IPS-11a (cell line): ENCODE results near the gene LMO1.

ENCODE experiments used
- H3K4me3 ChIP-seq: one replicate; pipeline ENCODE4 v1.5.1; 2013; ENCODE audit warnings: low read depth, low read length, control low read depth

The LMO1 gene

DNA sequence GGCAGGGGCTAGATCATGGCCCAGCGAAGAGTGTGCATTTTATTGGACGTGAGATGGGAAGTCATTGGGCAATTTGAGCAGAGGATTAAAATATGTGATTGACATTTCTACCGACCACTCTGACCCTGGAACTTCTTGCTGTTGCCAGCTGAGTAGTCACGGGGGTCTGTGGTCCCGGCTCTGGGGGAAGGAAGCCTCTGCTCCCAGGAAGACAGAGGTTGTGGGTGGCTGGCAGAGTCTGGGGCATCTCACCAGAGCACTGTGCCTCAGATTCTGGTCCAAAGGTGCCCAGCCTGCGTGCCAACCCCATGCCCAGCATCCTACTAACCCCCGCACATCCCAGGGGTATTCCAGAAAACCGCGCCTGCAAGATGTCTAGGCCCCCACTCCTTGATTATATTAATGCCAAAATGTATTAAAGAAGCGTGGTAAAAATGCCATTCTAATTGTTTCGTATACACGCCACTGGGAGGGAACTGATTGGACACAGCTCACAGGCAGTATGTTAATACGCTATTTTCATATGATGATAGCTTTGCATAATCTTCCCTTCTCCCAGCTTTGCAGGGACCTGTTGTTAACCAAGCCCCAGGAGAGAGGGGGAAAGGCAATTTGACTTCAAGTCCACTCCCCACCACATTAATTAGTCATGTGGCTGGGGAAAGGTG, 25.3 kb upstream of the LMO1 start:
- no peak overlapping the region for H3K4me3 ChIP-seq

DNA sequence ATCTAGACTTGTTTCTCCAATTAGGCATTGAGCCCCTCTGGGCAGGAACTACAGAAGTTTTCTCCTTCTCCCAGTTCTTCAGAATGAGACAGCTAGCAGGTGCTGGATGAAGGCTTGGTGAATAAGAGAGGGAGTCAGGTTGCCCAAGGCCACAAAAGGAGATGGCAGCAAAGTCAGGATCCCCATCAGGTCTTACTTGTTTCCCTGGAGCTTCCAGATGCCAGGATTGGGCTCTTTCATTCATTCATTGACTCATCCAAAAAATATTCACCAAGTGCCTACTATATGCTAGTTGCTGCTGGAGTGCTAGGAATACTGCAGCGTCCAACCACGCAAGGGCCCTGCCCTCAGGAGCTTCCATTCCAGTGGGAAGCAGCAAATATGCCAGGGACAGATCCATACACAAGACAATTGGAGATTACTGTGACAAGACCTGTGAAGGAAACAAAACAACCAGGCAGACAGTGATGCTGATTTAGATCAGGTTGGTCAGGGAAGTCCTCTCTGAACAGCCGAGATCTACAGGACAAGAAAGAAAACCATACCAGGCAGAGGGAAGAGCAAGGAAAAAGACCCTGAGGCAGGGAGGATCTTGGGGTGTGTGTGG, 24.6 kb upstream of the LMO1 start:
- H3K4me3 ChIP-seq = no peak overlapping the region

DNA sequence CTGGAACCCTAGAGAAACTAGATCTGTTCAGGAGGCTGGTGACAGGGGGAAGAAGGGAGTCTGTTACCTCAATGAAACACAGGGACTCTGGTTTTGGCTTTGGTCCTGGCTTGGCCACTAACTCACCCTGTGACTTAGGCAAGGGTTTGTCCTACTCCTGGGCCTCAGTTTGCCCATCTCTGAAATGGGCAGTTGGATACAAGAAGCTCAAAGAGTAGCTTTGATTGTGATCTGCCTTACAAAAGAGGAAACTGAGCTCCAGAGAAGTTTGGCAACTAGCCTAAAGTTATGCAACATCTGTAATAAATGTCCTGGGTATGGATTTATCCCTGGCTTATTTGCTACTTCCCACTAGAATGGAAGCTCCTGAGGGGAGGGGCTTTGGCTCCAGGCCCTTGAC, 24.0 kb upstream of the LMO1 start:
- H3K4me3 ChIP-seq = no peak overlapping the region

DNA sequence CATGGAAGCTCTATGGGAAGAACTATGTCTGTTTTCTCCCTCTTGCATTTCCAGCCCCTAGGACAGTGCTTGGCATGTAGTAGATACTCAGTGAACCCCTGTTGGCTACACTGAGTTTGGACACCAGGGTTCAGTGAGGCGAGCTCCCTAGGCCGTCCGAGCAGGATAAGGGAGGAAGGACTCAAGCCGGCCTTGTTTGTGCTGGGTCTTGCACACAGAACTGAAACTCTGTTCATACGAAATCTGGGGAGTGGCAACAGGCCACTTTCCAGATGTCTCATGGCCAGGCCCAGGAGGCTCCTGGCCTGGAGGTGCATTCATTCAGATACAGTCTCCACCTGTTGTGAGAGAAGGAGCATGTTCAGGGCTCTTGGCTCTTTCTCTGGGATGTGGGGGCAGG, 23.6 kb upstream of the LMO1 start:
- no peak overlapping the region for H3K4me3 ChIP-seq

DNA sequence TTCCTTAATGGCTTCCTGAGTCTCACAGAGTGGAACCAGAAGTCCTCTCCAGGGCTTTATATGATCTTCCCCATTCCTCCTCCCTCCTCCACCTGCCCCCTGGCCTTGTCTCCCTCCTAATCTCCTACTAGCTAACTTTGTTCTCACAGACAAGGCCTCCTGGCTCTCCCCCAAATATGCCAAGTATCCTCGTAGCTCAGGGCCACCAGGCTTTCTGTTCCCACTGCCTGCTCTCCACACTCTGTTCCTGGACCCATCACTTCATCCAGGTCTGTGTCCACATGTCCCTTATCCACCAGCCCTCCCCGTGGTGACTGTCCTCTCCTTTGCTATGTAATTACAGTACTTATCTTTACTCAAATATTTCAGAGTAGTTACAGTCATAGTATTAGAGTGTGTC, 23.2 kb upstream of the LMO1 start:
- H3K4me3 ChIP-seq = no peak overlapping the region

DNA sequence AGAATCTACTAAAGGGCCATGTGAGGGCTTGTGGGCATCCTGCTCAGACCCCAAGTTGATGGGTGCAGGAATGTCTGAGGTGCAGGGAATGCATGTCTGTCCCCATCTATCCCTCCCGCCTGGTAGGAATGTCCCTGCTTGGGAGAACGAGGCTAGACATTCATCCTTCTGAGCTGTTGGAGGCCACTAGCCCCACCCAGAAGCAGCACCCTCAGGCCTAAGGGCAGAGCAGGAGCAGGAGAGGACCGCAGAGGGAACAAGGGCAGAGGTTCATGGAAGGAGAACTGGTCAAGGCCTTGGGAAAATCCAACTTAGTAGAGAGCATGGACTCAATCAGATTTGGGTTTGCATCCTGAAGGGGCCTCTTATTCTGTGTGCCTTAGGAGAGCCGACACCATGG, 22.1 kb upstream of the LMO1 start:
- H3K4me3 ChIP-seq = no peak overlapping the region

DNA sequence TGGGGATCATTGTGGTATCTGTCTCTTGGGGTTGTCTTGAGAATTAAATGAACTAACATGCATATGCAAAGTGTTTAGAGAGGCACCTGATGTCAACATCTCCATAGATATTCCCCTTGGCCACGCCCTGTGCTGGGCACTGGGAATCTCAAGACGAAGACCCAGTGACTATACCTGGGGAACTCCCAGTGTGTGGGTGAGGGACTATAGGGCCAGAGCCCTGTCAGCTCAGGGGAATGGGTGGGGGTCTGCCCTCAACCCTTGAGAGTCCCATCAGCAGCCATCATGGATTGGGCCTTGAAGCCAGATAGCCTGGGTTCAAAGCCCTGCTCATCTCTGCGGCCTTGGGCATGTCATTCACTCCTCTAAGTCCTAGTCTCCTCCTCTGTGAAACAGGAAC, 21.6 kb upstream of the LMO1 start:
- H3K4me3 ChIP-seq = no peak overlapping the region

DNA sequence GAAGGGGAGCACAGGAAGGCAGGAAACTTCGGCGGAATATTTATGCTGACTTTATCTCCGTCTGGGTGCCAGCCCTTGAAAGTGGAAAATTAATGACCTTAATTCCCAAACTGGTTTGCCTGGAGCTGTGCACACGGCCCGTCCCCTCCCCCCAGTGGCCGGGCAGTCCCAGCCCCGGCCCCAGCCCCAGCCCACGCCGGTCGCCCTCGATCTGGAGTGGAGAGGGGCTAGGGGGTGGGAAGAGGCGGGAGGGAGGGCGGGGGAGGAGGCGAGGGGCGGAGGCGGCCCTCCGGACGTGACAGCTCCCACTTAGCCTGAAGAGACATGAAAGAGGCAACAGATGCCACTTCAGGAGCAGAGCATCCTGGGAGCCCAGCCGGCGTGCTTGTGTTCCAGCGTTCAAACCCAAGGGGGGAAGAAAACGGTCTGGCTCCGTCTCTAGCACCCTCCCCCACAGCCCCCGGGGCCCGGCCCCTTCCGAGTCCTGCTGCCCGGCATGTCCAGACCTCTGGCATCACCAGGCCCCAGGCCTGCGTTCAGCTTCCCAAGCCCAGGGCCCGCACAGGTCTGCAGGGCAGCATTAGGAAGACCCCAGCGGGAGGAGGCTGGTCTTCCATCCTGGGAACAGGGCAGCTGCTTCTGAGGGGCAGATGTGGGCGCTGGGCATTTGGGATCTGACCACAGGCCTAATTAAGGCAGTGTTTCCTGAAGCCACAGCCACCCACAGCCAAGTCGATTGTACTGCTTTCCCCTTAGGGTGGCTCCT, 20.0 kb upstream of the LMO1 start:
- peak overlapping the region; percentile 25 for H3K4me3 ChIP-seq

DNA sequence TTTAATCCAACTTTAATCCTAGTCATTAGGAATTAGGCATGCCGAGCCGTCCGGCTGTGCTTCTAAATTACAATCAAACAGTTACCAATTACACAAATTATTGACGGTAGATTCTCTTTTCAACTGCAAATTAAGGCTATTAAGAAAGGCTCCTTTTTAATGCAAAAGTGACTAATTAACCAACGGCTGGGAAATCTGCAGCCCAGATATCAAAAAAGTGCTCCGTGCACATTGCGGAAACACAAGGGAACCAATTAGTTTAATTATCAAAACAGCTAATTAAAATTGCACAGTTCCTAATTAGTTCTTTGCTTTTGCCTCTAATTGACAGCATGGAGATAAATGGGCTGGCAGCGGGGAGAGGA, 19.4 kb upstream of the LMO1 start:
- H3K4me3 ChIP-seq = peak overlapping the region; percentile 25

DNA sequence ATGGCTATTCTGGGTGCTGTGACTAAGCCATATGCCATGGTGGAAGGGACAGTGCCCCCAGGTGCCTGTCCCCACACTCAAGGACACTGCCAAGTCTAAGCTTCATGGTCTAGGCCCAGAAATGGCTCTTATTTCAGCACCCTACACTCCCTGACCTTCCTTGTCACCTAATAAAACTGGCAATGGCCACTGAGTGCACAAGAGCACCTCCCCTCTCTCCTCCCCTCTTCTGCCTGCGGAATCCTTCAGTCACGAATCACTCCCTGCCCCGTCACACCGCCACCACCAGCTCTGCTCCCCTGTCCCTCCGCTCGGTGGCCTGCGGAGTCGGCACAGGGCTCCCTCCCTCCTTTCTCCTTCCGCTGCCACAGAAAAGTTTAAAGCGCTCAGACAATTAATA, 19.0 kb upstream of the LMO1 start:
- H3K4me3 ChIP-seq = peak overlapping the region; percentile 25

DNA sequence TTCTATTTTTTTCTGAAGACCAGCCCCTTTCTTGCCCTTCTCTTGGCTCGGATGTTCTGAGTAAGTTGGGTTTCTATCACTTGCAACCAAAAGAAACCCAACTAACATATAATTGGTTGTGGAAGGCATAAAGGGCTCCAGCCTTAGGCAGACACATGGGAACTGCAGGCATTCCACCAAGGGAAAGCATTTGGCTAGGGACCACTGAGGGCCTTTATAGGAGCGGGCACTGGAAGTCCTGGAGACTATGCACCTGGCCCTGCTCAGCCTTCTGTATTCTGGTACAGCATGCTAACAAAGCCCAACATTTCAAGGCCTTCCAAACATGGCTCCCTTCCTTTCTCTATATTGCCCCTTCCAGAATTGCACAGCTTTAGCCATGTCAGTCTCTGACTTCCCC, 17.6 kb upstream of the LMO1 start:
- H3K4me3 ChIP-seq = no peak overlapping the region

DNA sequence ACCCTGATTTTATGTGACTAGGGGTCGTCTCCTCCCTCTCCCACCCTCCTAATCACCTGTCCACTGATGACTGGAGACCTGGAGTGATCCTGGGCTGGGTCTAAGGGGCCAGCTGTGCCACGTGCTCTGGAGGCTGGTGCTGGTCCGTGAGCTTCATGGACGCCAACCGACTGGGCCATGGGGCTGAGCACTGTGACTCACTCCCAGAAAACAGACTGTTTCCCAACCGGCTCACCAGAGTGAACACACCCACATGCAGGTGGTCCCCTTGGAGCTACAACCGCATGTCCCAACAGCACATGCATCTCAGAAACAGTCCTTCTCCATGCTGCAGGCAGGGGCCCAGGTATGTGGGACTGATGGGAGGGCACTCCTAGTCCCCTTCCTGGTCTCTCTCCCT, 14.0 kb upstream of the LMO1 start:
- no peak overlapping the region for H3K4me3 ChIP-seq

DNA sequence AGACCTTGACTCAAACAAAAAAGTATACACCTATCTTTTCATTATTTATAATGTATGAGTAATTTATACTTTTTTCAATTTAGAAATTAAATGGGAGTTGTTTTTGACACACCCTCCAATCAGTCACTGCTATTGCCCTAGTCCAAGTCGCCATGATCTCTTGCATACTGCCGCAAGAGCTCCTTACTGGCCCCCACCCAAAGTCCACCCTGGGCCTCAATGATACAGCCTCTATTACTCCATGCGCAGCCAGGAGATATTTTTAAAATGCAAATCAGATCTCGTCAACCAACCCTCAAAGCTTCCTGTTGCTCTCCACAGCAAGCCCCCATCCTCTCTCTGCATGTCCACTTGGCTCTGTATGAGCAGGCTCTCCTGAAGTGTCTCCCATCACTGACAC, 12.8 kb upstream of the LMO1 start:
- no peak overlapping the region for H3K4me3 ChIP-seq

DNA sequence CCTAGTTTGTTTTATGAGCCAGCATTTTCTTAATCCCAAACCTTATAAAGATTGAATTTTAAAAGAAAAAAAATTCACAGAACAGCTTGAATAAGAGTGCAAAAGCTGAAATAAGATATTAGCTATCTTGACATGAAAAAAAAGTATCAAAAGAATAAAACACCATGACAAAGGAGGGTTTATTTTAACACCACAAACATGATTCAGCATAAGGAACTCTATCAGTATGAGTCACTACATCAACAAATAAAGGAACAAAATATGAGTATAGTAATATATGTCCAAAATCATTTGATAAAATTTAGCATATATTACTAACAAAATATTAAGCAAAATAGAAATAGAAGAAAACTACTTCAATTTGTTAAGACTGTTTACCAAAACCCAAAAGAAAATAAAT, 9.6 kb upstream of the LMO1 start:
- H3K4me3 ChIP-seq = no peak overlapping the region

DNA sequence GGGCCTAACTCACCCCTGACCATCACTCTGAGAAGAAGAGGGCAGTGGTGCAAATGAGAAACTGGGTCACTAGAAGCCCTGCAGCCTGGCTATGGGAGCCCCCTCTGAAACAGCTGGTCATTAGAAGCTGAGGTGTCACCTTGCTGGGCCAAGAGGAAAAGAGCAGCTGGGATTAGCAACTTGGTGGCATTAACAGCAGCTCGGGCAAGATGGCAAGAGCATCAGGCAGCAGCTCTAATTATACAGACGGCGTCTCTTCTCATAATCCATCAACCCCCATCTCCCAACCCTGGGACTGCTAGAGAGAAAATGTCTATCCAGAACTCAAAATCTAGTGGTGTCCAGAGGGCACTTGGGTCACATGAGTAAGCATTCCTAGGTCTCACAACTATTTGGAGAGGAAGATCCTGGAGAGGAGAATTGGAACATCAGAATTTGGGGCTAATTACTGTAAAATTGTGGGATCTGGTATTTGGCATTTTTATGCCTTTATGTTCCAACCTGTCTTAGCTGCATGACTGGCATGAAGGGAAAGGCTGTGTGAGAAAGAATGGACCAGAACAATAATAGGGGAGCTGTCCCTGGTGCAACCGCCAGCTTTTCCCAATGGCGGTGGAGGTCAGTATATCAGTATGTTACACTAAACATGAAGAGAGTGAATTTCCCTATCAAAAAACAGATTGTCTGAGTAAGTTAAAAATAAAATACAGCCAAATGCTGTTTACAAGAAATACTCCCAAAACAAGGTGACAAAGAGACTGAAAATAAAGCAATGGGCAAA, 7.6 kb upstream of the LMO1 start:
- no peak overlapping the region for H3K4me3 ChIP-seq

DNA sequence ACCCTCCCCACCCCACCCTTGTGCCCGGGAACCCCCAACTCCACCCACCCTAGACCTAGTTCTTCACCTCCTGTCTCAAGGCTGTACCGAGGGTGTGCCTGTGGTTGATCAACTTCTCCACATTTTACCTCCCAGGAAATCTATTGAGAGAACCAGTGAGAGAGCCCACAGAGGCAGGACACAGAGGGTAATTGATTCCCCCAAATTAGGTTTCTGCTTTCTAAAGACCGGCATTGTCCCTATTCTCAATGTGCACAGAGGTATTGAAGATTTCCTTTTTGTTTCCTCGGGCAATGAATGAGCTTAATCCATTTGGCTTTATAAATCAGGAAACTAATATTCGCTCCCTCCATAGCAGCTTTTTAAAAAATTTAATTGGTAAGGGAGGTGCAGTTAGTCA, 6.0 kb upstream of the LMO1 start:
- H3K4me3 ChIP-seq = no peak overlapping the region

DNA sequence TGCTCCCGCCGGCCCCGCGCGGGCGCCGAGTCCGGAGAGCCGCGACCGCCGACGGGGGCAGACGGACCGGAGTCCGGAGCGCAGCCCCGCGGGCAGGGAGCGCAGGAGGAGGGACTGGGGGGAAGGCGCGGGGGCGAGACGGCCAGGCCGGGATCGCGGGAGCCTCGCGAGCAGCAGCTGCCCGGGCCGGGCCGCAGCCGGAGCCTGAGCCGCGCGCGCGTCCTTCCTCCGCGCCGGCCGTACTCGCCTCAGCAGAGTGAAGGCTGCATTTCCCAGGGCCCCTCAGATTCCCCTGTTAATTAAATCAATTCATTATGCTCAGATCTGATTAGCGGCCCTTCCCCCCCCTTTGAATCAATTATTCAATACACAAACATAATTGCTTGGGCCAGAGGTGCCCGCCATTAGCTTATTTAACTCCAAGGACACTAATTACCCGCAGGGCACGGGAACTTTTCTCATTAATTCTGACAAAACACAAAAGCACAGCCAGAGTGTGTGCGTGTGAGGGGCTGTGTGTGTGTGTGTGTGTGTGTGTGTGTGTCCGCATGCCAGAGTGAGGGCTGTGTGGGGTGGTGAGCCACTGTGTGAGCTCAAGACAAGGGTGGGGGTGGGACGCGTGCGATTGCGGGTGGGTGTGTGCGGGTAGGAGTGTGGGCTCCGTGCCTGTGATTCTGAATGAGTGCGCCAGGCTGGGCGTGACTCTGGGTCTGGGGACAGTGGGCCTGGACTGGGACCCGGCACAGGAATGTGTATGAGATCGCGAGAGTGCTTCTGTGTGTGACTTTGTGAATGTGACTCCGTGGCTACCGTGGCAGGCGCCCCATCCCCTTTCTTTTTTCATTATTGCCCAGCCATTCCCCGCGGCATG, 5.1 kb upstream of the LMO1 start:
- H3K4me3 ChIP-seq = peak overlapping the region; percentile 30

DNA sequence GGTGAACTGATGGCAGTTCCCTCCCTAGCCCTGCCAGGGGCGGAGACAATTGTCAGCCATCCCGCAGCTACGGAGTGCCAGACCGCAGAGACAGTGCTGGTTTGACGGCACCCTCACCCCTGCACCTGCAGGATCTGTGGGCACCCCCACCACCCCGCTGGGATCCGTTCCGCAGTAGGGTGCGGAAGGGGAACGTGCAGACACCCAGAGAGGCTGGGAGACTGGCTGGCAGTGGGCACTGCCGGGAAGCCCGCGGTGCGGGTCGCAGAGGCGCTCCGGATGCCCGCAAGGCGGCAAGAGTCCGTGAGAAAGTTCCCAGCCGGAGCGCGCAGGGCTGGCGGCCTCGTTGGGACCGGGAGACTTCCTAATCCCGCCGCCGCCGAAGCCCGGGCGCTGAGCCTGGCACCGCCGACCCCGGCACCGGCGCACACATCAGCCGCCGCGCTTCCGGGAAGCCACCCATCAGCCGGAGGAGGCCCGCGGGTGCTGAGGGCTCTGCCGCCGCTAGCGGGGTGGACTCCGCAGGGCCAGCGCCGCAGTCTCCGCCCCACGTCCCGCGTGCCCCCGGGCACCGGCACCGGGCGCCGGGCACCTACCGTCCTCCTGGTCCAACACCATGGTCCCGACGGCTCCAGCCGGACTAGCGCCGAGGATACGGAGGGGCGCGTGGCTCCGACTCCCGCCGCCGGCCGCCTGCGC, 4.3 kb upstream of the LMO1 start:
- H3K4me3 ChIP-seq = peak overlapping the region; percentile 30

DNA sequence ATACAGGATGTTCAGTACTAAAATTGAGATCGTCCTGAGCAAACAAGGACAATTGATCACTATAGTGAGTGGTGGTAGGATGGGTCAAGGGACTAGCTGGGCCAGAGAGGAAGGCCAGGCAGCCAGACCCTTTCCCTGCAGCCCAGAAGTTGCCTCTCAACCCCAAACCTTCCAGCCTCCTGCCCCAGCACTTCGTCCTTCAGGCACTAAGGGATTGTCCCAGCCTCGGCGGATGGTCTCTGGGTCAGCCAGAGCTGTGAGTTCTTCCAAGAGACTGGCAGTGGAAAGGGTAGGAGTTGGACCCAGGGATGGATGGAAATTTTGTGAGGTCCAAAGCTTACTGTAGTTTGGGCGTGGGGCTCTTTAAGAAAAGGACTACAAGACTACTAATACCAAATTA, 3.6 kb upstream of the LMO1 start:
- H3K4me3 ChIP-seq = no peak overlapping the region
